ENCODE data around the gene ANG.
A peak's percentile ranks its signal among the peaks of the same experiment; 100 is the strongest.

GRCh38 chr14:20690848-20691640 is 2.5 kb downstream of the ANG start:
- TF ChIP-seq CTCF (IDR thresholded peaks at IDR 0.05), result peak; percentile 78 to 86 (median 83)
- no peak for TF ChIP-seq POLR2A (IDR thresholded peaks at IDR 0.05)
